GM12873 (cell line): ENCODE data around the gene DYNLL2.

Source experiments
- TF ChIP-seq, protein P1 (sequence below): IDR thresholded peaks from 2 replicates; pipeline ENCODE4 v1.5.1; 2012; ENCODE audit warnings: low read depth, mild to moderate bottlenecking, moderate library complexity, low read length, control low read depth; ENCODE audit not compliant: insufficient read depth; ENCODE audit errors: missing control alignments

The DYNLL2 gene

DNA sequence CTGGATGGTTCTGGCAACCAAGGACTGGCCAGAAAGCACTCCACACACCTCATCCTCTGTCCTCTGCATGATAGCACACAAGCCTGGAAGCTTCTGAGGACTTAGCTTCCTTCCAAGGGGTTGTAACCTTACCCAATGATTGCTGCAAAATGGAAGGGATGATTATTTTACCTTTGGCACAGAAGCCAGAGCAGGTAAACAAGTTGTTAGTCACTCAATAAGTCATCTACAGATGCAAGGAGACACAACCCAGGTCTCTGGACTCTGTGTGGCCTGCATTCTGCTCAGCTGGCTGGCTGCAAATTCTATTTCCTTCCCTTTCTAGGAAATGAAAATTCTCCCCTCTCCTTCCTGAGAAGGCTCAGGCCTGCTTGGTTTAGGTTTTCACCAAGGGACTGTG is 26.7 kb upstream of the DYNLL2 start:
- TF ChIP-seq, protein P1, sequence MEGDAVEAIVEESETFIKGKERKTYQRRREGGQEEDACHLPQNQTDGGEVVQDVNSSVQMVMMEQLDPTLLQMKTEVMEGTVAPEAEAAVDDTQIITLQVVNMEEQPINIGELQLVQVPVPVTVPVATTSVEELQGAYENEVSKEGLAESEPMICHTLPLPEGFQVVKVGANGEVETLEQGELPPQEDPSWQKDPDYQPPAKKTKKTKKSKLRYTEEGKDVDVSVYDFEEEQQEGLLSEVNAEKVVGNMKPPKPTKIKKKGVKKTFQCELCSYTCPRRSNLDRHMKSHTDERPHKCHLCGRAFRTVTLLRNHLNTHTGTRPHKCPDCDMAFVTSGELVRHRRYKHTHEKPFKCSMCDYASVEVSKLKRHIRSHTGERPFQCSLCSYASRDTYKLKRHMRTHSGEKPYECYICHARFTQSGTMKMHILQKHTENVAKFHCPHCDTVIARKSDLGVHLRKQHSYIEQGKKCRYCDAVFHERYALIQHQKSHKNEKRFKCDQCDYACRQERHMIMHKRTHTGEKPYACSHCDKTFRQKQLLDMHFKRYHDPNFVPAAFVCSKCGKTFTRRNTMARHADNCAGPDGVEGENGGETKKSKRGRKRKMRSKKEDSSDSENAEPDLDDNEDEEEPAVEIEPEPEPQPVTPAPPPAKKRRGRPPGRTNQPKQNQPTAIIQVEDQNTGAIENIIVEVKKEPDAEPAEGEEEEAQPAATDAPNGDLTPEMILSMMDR, result no peak

DNA sequence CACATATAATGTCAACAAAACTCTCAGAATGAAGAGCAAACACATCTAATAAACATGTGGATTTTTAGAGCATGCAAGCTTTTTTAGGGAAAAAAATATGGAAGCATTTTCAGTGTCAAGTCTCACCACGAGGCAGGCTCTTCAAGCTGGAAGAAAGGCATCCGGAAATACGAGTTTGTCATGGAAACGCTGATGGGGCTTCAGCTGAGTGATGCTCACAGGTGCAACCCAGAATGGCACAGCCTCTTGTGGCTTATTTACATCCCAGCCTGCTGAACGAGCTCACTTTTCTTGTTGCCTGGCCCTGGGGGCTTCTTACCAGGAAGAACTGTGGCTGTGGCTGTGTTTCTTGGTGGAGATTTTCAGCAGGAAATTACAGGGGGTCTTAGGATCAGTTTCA is 24.1 kb upstream of the DYNLL2 start:
- TF ChIP-seq, protein P1, result no peak

DNA sequence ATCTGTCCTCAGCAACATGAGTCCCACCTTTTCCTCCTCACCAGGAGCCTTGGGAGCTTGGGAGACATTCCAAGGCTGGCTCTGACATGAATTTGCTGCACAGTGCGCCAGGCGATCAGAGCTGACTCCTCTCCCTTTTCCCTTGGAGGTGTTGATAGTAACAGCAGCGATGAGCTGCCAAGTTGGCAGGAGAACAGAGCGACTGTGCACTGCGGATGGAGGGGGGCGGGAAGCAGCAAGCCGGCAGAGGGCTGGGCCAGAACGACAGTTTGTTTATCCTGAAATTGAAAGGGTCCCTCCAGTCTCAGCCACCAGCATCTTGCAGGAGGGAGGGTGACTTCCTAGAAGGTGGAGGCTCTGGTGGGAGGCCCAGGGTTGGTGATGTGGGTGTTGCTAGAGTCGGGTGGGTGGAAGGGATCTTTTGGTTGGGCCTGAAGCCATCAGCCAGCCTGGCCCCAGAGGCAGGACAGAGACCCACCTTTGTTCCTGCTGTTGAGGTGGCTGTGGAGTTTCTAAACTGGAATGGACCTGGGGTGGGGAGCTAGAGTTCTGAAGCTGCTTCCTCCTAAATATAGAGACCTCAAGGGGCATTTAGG is 22.5 kb upstream of the DYNLL2 start:
- TF ChIP-seq, protein P1, result no peak

DNA sequence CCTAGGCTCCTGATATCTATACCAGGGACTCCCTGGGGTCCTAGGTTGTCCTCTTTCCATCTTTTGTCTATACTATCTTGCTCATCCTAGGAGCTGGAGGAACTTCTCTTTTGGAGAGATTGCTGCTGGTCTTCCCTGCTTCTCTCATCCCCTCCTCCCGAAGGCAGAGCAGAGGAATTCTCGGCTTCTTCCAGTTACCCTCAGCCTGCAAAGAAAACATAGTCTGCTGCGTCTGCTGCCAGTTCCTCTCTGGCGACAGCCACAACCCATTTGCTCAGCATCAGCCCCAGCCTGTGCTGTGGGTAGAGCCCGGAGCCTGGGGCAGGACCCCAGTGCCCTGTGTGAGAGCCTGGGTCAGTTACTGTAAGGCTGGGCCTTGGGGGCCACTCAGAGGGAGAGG is 21.5 kb upstream of the DYNLL2 start:
- TF ChIP-seq, protein P1, result no peak

DNA sequence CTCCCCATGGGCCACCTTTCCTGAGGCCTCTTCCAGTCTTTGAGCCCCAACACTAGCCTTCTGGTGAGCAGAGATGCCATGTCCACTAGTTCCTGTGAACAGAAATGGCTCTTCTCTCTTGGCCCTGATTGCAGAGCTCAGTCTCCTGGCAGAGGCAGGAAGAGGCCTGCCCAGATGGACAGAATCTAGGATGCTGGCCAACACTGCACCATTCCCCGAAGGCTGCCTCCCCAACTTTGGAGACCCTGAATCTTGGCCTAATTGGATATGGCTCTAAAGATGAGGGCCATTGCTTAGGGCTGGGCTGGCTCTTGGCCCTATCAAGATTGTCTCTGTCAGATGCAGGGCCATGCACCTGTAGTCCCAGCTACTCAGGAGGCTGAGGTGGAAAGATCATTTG is 18.0 kb upstream of the DYNLL2 start:
- TF ChIP-seq, protein P1, result no peak

DNA sequence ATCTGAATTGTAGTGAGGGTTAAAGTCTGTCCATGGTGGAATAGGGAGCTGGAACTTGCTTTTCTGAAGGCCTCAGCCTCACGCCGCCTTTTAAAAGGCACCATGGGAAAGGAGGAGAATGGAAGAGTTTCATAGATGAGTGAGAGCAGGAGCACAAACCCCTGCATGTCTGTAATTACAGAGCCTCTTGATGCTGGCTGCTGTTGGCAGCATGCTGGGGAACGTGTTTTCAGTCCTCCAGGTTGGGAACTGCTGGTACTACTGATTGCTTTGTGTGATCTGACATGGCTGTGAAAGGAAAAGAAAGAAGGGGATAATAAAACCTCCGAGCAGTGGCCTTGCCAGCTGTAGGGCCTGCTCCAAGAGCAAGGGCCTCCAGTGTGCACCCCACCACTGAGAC is 16.8 kb upstream of the DYNLL2 start:
- TF ChIP-seq, protein P1, result no peak

DNA sequence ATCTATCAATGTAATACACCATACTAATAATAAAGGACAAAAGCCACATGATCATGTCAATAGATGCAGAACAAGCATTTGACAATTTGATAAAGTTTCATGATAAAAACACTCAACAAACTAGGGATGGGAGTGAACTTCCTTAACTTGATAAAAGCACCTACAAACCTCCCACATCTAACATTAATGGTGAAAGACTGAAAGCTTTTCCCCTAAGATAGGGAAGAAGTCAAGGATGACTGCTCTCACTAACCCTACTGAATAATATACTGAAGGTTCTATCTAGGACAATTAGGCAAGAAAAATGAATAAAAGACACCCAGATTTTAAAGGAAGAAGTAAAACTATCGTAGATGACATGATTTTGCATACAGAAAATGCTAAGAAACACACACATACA is 10.4 kb upstream of the DYNLL2 start:
- TF ChIP-seq, protein P1, result no peak
